Panc1 (cell line): ENCODE data around the gene ACTG1.

ENCODE experiments used
- CTCF ChIP-seq: fragments of 450-650 bp; IDR thresholded peaks from 2 replicates; pipeline ENCODE4 v1.5.1; 2017; ENCODE audit warnings: mild to moderate bottlenecking
- POLR2AphosphoS5 ChIP-seq: IDR thresholded peaks from 2 replicates; pipeline ENCODE4 v1.6.1; 2012; ENCODE audit warnings: mild to moderate bottlenecking, low read depth, low read length, moderate library complexity
- SIN3A ChIP-seq: IDR thresholded peaks from 2 replicates; pipeline ENCODE4 v1.6.1; 2012; ENCODE audit warnings: low read depth, mild to moderate bottlenecking, low read length, moderate library complexity, borderline replicate concordance; ENCODE audit not compliant: insufficient read depth
- TCF7L2 ChIP-seq: IDR thresholded peaks from 2 replicates; pipeline ENCODE4 v1.6.1; 2011; ENCODE audit warnings: mild to moderate bottlenecking, low read depth, low read length, inconsistent platforms
- TF ChIP-seq, protein P1 (sequence below), 2 experiments: IDR thresholded peaks; 2 replicates each; pipeline ENCODE4 v1.6.1; 2011 to 2012; ENCODE audit warnings: low read depth in 2 of 2, control low read depth in 1 of 2, low read length in 1 of 2, mild to moderate bottlenecking in 1 of 2, moderate library complexity in 1 of 2; ENCODE audit not compliant: insufficient read depth in 1 of 2

DNA sequence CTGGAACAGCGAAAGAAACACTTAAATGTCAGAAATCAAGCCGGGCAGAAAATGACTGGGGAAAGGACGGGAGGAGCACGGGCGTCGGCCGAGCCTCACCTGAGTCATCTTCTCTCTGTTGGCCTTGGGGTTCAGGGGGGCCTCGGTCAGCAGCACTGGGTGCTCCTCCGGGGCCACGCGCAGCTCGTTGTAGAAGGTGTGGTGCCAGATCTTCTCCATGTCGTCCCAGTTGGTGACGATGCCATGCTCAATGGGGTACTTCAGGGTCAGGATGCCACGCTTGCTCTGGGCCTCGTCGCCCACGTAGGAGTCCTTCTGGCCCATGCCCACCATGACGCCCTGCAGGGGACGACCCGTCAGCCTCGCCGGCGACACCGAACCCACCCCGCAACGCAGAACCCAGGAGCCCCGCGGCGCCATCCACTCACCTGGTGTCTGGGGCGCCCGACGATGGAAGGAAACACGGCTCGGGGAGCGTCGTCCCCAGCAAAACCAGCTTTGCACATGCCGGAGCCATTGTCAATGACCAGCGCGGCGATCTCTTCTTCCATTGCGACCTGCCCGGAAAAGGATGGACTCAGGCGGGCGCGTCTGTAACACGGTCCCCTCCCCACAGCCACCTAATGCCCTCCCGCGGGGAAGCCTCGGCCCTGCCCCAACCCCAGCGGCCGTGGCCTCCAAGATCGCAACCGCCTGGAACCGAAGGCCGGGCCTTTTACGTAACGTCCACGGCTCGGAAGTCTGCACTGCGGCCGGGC lies 616 bp downstream of the ACTG1 start:
- TF ChIP-seq POLR2AphosphoS5 (peak; percentile 83; the same call in 1 of the 2 replicates), CTCF (no peak), SIN3A (no peak; the same call in 1 of the 2 replicates), TCF7L2 (no peak)
- TF ChIP-seq, protein P1, sequence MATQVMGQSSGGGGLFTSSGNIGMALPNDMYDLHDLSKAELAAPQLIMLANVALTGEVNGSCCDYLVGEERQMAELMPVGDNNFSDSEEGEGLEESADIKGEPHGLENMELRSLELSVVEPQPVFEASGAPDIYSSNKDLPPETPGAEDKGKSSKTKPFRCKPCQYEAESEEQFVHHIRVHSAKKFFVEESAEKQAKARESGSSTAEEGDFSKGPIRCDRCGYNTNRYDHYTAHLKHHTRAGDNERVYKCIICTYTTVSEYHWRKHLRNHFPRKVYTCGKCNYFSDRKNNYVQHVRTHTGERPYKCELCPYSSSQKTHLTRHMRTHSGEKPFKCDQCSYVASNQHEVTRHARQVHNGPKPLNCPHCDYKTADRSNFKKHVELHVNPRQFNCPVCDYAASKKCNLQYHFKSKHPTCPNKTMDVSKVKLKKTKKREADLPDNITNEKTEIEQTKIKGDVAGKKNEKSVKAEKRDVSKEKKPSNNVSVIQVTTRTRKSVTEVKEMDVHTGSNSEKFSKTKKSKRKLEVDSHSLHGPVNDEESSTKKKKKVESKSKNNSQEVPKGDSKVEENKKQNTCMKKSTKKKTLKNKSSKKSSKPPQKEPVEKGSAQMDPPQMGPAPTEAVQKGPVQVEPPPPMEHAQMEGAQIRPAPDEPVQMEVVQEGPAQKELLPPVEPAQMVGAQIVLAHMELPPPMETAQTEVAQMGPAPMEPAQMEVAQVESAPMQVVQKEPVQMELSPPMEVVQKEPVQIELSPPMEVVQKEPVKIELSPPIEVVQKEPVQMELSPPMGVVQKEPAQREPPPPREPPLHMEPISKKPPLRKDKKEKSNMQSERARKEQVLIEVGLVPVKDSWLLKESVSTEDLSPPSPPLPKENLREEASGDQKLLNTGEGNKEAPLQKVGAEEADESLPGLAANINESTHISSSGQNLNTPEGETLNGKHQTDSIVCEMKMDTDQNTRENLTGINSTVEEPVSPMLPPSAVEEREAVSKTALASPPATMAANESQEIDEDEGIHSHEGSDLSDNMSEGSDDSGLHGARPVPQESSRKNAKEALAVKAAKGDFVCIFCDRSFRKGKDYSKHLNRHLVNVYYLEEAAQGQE (IDR thresholded peaks at IDR 0.05; ENCODE audit: insufficient read depth in 1 of 2, low read depth in 2 of 2, low read length in 1 of 2) = no peak
